CD4-positive, alpha-beta T cell treated with Interleukin-4 for 4 hours (primary cell): ENCODE data around the gene RPL41.

Experiments used
- DNase-seq: peaks from one replicate; pipeline ENCODE4 v3.0.0-alpha.2; 2020

The RPL41 gene

GRCh38 chr12:56157201-56158028, 41.0 kb downstream of the RPL41 start:
- DNase-seq = peak; percentile 72

GRCh38 chr12:56158029-56158925, 41.8 kb downstream of the RPL41 start, which contains the start of gene MYL6:
Gene MYL6, plus strand, starts transcription at chr12:56158359. Its CDS starts 43 bp downstream, at chr12:56158402.
- peak; percentile 96 for DNase-seq

GRCh38 chr12:56158926-56159461, 42.6 kb downstream of the RPL41 start:
- DNase-seq = peak; percentile 33

- no peak for DNase-seq
Measured at GRCh38 chr12:56159482-56160192, 43.2 kb downstream of the RPL41 start.

- peak; percentile 71 for DNase-seq
Measured at GRCh38 chr12:56160193-56160763, 43.8 kb downstream of the RPL41 start.

- DNase-seq = no peak
Measured at GRCh38 chr12:56160894-56161689, 44.7 kb downstream of the RPL41 start.

- DNase-seq = no peak
Measured at GRCh38 chr12:56161690-56162351, 45.4 kb downstream of the RPL41 start.

GRCh38 chr12:56162468-56163290, 46.2 kb downstream of the RPL41 start:
- DNase-seq = no peak

GRCh38 chr12:56163533-56164344, 47.3 kb downstream of the RPL41 start:
- DNase-seq = no peak

GRCh38 chr12:56164345-56164729, 47.9 kb downstream of the RPL41 start:
- DNase-seq = no peak

- DNase-seq = no peak
Measured at GRCh38 chr12:56165369-56165768, 48.9 kb downstream of the RPL41 start.
